ENCODE data around the gene GPATCH1. TPM values are rescaled to one million over a fixed set of nuclear protein-coding genes. Genes with fewer than 3 reads are reported as not detected.
A peak's percentile ranks its signal among the peaks of the same experiment; 100 is the strongest.

The GPATCH1 gene
- total and polyA plus RNA-seq, 9 of the 15 experiments (the other 6 are each of a cell fraction or from before 2014, with no cell fraction given), result 3.7 to 9.7 (median 7.7) TPM

GRCh38 chr19:33100894-33101644 lies 20.1 kb downstream of the GPATCH1 start (continued):
- peak; percentile 41 to 53; a peak in 3 of 4 replicates for TF ChIP-seq MAZ (CRISPR knock-in tag; conservative IDR thresholded peaks at IDR 0.05 in 1 of 2, IDR thresholded peaks at IDR 0.05 in 1 of 2)
- no peak for TF ChIP-seq IRF9 (tag; IDR thresholded peaks at IDR 0.05)
- no peak for TF ChIP-seq HINFP (tag; conservative IDR thresholded peaks at IDR 0.05; ENCODE audit: low read depth)
- no peak for TF ChIP-seq ZFPM2 (CRISPR knock-in tag; IDR thresholded peaks at IDR 0.05)
- no peak for TF ChIP-seq RBM17 (IDR thresholded peaks at IDR 0.05; ENCODE audit: borderline replicate concordance, low read depth, low read length)
- peak; percentile 90 for TF ChIP-seq CBFA2T2 (conservative IDR thresholded peaks at IDR 0.05)
- TF ChIP-seq SMARCC2 (IDR thresholded peaks at IDR 0.05; ENCODE audit: low read depth), result peak; percentile 97
- TF ChIP-seq SRF (CRISPR knock-in tag; IDR thresholded peaks at IDR 0.05), result peak in 1 of 2 experiments; percentile 95; a peak in 1 of 4 replicates
- no peak for TF ChIP-seq POLR2H (tag; IDR thresholded peaks at IDR 0.05; ENCODE audit: low read depth)
- peak; percentile 85 for TF ChIP-seq NCOA1 (IDR thresholded peaks at IDR 0.05; ENCODE audit: low read depth)
- no peak for TF ChIP-seq CREB5 (CRISPR knock-in tag; IDR thresholded peaks at IDR 0.05)
- TF ChIP-seq YBX1 (IDR thresholded peaks at IDR 0.05), result no peak
- TF ChIP-seq ZNF253 (CRISPR knock-in tag; conservative IDR thresholded peaks at IDR 0.05), result no peak
- TF ChIP-seq ZNF561 (CRISPR knock-in tag; conservative IDR thresholded peaks at IDR 0.05), result no peak
- TF ChIP-seq RNF219 (CRISPR knock-in tag; IDR thresholded peaks at IDR 0.05), result no peak
- TF ChIP-seq GMEB1 (CRISPR knock-in tag; IDR thresholded peaks at IDR 0.05), result no peak
- TF ChIP-seq NUFIP1 (IDR thresholded peaks at IDR 0.05; ENCODE audit: partially characterized antibody), result no peak
- TF ChIP-seq TCF3 (CRISPR knock-in tag; IDR thresholded peaks at IDR 0.05), result peak; percentile 94
- peak; percentile 72 for TF ChIP-seq CXXC5 (CRISPR knock-in tag; IDR thresholded peaks at IDR 0.05)
- peak; percentile 80 for TF ChIP-seq KLF16 (IDR thresholded peaks at IDR 0.05)

All from K562 (cell line).